Left lobe of liver (tissue), 2 donors: Measurements from ENCODE around the gene NFAM1. TPM values are rescaled to one million over a fixed set of nuclear protein-coding genes. Genes with fewer than 3 reads are reported as not detected.
A peak's percentile ranks its signal among the peaks of the same experiment; 100 is the strongest.

Experiments
- ATAC-seq: fragments of 200-7000 bp; cut with Tn5 transposase; one replicate; pipeline ENCODE4 v1.9.1; 2020; ENCODE audit warnings: mild to moderate bottlenecking, moderate library complexity
- DNase-seq: peaks from one replicate; pipeline ENCODE4 v3.0.0-alpha.2; 2020; ENCODE audit warnings: low spot score
- total RNA-seq: library from RNA; stranded (reverse); gene quantifications from one replicate; pipeline ENCODE4 v1.2.1, GENCODE V29; 2021
- donor health status: DM: no; HTN: no; CAD: no; lungs with moderate emphysema.
- donor health status: DM: no; HTN: yes; CAD: no.

The NFAM1 gene
- total RNA-seq, 1 donor from 2014 or later = 2.8 TPM

DNA sequence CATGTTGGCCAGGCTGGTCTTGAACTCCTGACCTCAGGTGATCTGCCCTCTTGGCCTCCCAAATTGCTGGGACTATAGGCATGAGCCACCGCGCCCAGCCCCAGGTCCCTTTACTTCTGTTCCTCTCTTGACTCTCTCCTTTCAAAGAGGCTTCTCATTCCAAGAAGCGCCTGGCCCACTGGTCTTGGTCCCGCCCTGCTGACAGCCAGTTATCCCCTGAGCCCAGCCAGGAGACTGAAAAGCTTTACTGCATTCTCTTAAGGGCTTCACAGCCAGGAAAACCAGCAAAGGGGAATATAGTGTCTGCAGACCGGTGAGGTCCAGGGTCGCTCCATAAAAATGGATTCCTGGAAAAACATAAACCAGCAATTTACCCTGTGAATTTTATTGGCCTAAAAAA is 68.3 kb downstream of the NFAM1 start:
- no peak for ATAC-seq
- no peak for DNase-seq

DNA sequence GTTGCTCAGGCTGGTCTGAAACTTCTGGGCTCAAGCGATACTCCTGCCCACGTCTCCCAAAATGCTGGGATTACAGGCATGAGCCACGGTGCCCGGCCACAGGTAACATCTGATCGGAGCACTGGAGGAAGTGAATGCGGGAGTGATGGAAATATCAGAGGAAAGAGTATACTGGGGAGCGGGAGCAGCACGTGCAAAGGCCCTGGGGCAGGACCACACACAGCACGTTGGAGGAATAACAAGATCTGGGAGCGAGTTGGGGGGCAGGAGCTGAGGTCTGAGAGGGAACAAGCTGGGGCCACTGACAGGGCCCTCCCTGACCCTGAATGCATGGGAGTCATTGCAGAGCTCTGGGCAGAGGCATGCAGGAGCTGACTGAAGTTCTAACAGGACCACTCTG is 70.7 kb downstream of the NFAM1 start:
- ATAC-seq (no peak), DNase-seq (no peak)

DNA sequence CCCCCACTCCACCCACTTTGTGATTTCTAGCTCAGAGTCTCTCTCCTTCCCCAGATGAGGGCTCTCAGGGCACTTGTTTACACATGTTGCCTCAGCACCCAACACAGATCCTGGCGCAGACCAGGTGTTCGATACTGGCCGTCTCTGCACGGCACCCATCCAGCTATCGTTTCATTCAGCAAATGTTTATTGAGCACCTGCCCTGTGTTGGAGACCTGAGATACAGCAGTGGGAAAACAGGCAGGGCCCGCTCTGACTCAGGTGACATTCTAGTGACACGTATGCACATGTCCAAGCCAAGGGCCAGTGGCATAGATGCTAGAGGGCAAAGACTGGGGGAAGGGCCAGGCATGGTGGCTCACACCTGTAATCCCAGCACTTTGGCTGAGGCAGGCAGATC is 71.9 kb downstream of the NFAM1 start:
- ATAC-seq = peak; percentile 78
- DNase-seq = peak; percentile 83

DNA sequence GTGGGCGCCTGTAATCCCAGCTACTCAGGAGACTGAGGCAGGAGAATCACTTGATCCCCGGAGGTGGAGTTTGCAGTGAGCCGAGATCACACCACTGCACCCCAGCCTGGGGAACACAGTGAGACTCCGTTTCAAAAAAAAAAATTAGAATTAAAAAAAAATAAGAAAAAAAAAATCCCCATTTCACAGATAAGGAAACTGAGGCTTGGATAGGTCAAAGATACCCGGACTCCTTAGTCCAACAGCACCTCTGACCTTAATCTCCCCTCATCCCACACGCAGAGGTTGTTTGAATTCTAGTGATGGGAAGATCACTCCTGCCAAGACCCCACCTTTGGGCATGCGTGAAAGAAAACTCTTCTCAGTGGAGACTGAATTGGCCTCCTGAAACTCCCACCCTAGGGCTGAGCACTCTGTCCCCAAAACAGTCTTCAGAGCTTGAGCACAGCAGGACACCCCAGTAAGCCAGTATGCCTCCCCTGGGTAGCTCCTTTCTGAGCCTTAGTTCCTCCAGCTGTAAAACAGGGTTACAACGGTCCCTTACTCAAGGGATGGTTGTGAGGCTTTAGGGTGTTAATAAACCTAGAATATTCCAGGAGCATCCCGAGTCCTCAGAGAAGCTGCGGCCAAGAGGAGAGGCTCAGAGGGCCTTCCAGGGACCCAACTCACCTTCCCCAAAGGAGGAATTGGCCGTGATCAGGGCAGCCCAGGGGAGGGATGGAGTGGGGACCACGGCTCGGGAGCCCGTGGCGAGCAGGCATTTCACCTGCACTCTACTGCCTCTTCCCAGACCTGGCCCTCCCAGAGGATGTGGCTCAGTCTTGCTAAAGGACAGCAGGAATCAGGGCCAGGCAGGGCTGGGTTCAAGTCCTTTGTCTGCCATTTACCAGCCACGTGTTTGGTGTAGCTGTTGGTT is 73.3 kb downstream of the NFAM1 start:
- ATAC-seq (no peak), DNase-seq (no peak)

DNA sequence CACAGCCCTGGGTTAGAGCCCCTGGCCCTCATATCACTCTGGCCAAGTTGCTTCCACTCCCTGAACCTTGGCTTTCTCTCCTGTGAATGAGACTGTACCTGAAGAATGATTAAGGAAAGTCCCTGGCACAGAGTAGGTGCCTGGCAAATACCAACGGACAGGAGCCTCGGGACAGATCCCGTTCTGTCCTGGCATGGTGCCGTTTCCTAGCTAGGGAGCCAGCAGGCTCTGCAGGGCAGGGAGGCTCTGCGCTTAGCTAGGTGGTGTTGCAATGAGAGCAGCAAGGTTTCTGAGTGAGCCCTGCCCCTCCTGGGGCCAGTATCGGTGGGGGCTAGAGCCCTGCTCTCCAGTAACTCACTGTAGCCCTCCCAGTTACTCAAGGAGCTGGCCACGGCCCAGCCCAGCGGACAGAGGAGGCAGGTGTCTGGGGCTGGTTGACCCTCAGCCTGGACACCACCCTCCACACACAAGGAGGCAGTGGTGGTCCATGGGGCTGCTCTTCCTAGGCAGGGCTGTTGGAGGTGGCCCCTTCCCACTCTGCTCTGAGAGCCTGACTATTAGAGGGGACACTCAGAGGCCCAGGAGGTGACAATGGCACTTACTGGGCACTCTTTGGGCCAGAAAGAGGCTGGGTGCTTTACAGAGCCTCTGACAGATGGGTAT is 74.4 kb downstream of the NFAM1 start:
- DNase-seq (peak; percentile 84), ATAC-seq (peak; percentile 82)

DNA sequence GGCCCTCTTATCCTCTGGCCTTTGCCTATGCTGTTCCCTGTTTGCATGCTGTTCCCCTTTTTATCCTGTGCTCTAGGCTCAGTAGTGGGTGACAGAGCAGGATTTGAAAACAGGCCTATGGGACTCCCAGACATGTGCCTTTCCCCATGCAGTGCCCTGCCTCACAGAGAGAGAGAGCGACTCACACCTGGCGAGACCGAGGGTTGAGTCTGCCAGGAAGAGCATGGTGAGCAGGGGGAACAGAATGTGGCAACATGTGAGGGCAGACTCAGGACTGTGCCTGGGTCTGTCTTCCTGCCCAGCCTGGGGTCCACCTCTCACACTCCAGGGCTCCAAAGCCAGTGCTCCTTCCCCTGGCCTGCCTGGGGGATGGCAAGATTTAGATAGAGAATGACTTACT is 75.0 kb downstream of the NFAM1 start:
- ATAC-seq = no peak
- no peak for DNase-seq

DNA sequence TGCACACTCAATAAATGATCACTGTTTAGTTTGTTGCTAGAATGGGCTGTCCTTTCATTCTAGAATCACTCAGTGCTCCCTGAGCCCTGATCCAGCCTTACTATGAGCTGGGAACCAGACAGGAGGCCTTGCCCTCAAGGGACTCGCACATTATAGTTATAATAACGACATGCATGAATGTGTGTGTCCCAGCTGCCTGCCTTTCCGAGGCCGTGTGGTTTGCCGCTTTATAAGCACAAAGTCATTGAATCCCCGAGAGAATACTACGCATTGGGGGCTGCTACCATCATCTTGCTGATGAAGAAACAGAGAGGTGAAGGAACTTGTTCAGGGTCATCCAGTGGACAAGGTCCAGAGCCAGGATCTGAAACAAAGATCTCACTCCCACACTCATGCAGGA is 75.7 kb downstream of the NFAM1 start:
- DNase-seq (no peak), ATAC-seq (no peak)

DNA sequence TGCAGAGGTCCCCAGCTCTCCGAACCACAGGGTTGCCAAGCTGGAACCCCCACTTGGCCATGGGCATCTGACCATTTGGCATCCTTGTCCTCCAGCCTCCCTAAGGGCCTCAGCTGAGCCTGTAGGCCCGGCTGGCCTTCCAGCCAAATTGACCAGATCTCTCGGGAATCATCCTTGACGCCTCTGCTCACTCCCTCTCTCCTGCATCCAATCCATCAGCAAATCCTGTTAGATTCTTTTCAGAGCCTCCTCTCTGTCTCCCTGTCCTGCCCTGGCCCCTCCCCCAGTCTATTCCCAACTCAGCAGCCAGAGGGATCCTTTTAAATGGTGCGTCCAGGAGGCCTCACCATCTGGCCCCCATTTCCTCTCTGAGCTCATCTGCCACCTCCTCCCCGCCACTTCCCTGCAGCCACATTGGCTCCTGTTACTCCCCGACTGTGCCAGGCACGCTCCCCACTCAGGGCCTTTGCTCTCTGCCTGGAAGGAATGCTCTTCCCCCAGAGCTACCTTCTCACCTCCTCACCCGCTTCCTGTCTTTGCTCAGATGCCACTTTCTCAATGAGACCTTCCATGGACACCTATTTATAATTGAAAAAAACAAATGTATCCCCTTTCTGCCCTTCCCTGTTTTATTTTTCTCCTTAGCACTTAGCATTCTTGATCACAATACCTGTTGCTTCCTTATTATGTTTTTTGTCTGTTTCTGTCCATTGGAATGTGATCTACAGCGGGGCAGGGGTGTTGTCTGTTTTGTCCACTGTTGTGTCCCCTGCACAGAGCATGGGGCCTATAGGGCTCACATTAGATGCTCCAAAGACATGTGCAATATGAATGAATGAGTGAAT is 78.1 kb downstream of the NFAM1 start:
- DNase-seq = no peak
- no peak for ATAC-seq

DNA sequence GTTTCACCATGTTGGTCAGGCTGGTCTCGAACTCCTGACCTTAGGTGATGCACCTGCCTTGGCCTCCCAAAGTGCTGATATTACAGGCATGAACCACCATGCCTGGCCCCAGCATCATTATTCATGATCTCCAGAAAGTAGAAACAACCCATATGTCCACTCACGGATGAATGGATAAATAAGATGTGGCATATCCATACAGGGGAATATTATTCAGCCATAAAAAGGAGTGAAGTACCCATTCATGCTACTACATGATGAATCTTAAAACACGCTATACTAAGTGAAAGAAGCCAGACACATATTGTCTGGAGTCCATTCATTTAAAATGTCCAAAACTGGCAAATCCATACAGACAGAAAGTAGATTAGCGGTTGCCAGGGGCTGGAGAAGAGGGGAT is 81.8 kb downstream of the NFAM1 start:
- ATAC-seq (no peak), DNase-seq (no peak)

DNA sequence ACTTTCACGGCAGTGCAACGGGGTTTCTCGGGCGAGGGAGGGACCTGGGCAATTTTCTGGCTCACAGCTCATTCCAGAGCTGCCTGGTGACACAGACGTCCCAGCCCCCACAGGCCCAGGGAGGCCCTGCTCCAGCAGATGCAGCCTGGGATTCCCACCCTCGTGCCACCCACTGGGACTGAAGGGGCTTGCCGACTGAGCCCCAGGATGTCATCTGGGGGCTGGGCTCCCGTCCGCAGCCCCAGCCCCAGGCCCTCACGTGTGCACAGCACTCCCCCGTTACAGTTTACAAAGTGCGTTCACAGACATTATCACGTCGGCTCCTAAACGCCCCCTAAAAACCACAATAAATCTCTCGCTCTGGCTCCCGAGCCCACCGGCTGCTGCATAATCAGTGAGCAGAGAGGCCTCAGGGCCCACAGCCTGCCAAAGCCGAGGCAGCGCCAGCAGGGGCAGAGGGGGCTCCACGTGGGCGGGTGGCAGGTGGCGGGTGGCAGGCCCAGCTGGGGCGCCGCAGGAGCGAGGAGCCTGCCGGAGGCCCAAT is 84.8 kb downstream of the NFAM1 start:
- DNase-seq (no peak), ATAC-seq (no peak)

DNA sequence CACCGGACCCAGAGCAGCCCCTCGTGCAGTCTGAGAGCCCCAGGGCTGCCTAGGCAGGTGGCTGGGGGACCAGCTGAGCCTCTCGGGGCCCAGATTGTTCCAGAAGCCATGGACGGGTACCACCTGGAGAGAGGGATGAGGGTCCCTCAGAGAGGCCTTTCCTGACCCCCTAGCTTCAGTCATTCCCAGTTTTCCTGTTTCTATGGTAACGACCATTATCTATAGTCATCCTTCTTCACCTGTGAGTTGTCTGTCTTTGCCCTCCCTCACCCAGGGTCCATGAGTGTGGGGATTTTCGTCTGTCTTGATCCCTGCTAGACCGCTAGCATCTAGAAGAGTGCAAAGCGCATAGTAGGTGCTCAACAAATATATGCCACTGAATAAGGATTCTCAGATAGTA is 85.5 kb downstream of the NFAM1 start:
- DNase-seq (no peak), ATAC-seq (no peak)

DNA sequence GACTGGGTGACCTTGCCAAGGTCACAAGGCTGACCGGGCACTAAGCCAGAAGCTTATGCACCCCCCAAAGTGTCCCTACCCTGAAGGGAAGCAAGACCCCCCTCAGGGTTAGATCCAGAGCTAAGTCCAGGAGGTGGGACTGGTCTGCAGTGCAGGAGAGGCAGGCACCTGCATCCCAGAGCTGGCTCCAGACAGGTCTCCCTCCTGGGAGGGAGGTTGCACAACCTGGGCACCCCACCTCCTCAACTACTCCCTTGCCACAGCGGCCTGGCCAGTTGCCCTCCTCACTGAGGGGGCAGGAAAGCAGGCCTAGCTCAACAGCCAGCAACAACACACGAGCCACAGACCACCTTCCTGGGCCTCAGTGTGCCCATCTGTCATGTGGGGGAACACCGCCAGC is 86.7 kb downstream of the NFAM1 start:
- no peak for ATAC-seq
- DNase-seq = no peak

DNA sequence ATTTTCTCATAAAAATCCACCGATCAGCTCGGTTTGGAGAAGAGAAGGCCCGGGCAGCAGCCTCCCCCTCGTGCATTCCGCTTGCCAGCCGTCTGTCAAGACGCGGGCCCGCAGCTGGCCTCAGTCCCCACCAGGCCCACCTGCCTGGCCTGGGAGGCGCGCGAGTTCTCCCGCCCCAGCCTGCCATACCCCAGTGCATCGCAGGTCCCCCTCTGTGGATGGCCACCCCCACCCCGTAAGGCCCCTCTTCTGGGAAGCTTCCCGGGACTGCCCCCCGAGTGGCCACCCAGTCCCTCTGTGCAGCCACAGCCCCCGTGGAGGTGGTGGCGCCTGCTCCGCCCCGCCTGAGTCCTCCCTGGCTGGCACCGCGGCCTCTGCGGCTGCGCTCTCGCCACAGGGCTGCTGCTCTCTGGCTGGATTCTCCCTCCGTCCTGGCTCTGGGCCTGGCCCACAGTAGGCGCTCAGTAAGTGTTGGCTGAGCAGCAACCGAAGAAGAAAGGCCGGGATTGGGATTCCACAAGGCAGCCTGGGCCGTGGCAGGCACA is 87.8 kb downstream of the NFAM1 start:
- ATAC-seq (peak; percentile 11), DNase-seq (no peak)

DNA sequence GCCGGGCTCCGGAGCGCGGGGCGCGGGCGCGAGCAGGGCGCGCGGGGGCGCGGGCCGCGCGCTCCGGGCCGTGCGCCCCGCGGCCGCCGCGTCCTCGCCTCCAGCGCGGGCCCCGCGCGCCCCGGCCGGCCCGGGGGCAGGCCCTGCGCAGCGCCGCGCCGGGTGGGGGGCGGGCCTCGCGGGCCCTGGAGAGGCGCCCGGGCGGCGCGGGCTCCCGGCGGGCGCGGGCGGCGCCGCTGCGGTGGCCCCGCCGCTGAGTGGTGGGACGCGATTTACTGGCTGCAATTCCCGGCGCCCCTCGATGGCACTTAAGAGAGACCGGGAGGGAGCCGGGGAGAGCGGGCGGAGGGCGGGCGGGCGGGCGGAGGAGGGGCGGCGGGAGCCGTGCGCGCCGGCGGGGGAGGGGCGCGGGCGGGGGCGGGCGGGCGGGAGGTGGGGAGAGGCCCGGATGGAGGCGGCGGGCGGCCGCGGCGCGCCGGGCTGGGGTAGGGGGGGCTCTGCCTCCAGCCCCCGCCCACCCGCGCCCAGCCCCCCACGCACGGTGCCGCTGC is 88.6 kb downstream of the NFAM1 start:
- ATAC-seq = peak; percentile 54
- DNase-seq = no peak

DNA sequence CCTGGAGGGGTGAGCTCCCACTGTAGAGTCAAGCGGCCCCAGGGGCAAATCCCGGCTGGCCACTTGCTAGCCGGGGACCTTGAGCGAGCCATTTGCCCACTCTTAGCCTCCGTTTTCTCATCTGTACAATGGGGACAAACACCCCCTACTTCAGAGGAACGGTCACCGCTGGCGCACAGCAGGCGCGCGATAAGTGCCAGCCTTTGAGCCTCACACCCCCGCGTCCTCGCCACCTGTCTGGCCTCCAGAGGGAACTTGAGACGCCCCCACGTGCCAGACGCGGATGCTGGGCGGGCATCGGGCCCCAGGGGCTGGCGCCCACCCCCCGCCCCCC is 89.1 kb downstream of the NFAM1 start:
- no peak for DNase-seq
- no peak for ATAC-seq

DNA sequence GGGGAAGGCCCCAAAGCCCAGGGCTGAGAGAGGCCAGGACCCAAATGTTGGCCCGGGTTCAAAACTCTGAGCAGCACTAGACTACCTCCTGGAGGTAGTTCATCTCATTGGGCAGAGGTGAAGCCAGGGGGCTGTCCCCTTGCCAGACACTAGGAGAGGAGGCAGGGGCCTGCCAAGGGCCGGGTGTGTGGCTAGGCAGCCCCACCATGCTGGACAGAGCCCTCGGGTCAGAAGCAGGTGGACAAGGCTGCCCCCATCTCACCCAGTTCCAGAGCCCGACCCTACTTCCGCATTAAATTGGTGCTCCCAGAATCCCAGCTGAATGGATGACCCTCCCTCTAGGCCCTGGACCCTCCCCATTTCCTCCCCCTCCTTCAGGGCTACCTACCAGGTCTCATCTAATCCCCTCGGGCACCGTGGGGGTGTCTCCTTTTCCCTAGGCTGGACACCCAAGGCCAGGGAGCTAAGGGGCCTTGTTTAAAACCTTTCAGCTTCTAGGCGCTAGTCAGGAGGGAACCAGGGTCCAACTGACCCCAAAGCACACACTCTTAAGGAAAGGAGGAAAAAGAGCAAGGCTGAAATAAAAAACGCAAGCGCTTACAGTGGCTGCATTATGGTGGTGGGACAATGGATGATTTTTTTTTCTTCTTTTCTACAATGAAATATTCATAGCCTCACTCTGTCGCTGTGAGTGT is 89.6 kb downstream of the NFAM1 start:
- ATAC-seq = no peak
- DNase-seq = no peak

DNA sequence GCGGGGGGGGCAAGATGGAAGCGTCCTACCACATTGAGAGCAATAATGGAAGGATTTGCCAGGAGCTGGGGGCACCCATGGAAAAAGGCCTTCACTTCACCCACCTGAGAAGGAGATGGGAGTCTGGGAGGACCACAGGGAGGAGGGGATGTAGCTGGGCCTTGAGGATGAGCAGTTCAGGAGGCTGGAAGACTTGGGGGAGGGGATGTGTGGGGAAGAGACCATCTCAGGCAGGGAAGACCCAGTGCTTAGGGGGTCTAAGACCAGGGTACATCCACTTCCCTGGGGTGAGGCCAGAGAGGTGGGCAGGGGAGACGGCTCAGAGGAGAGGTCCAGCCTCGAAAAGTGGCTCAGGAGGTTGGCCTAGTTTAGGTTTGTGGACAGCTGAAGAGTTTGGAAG is 90.4 kb downstream of the NFAM1 start:
- ATAC-seq (no peak), DNase-seq (no peak)

DNA sequence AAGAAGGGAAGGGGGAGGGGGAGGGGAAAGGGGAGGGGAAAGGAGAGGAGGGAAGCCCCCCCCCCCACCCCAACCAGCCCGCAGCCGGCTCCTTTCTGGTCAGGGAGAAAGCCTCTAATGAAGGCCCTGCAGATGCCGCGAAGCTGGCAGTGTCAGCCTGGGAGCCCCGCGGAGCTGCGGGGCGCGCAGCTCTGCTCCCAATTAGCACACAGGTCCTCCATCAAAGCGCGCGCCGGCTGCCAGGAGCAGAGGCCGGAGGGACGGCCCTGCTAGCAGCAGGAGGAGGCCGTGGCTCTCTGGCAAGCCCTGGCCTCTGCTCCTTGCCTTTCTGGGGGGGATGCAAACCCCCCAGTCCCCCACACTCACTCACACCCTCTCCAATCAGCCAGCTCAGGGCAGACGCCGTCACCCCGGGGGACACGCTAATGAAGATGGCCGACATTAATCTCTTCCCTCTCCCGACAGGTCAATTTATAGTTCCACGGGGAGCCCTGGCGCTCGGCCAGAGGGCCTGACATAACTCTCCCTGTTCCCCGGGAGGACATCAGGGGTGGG is 91.3 kb downstream of the NFAM1 start:
- DNase-seq (no peak), ATAC-seq (no peak)

DNA sequence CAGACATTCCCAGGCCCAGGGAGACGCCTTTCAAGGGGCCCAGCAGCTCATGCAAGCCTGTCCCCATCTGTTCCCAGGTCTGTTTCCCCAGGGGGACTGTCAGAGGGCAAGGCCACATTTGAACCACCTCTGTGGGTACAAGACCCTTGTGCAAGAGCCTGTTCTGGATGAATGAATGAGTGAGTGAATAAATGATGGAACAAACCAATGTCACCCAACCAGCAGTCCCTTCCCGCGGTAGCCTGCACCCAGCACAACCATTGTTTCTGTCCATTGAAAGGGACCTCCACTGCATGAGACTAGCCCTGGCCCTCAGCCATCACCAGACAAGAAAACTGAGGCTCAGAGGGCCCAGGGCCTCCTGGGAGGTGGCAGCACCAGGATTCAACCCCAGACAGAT is 92.1 kb downstream of the NFAM1 start:
- ATAC-seq (no peak), DNase-seq (no peak)

DNA sequence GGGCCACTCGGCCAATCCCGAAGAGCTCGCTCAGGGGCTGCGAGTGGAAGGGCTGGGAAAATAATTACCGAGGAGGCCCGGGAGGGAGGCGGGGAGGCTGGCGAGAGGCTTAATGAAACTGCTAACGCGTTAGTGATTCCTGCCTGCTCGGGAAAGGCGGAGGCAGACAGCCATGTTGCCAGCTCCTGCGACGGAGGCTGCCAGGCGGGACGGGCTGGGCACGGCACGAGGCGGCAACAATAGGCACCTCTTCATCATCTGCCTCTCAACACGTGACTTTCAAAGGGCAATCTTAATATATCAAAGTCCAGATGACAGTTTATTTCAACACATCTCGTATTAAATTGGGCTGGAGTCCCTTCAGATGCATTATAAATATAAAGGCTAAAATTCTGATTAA is 93.7 kb downstream of the NFAM1 start:
- DNase-seq = no peak
- ATAC-seq = peak; percentile 64
